Muscle layer of colon (tissue), 2 donors: ENCODE measurements around the gene CCND1.

ENCODE experiments used
- H3K27ac ChIP-seq: one replicate; pipeline ENCODE4 v1.7.0; 2013; ENCODE audit warnings: low read depth, mild to moderate bottlenecking, low read length, moderate library complexity
- H3K27me3 ChIP-seq, 2 donors: one replicate each; pipeline ENCODE4 v1.7.0; 2013; ENCODE audit warnings: low read length in 2 of 2, mild to moderate bottlenecking in 2 of 2; ENCODE audit not compliant: insufficient read depth in 2 of 2, control insufficient read depth in 1 of 2
- H3K36me3 ChIP-seq: one replicate; pipeline ENCODE4 v1.7.0; 2013; ENCODE audit warnings: mild to moderate bottlenecking, low read length; ENCODE audit not compliant: insufficient read depth
- H3K4me1 ChIP-seq: one replicate; pipeline ENCODE4 v1.7.0; 2013; ENCODE audit warnings: mild to moderate bottlenecking, low read length; ENCODE audit not compliant: insufficient read depth
- H3K4me3 ChIP-seq, 2 donors: one replicate each; pipeline ENCODE4 v1.7.0; 2013; ENCODE audit warnings: low read length in 2 of 2, low read depth in 1 of 2, mild to moderate bottlenecking in 1 of 2, moderate library complexity in 1 of 2
- H3K9ac ChIP-seq: one replicate; pipeline ENCODE4 v1.7.0; 2013; ENCODE audit warnings: low read length
- H3K9me3 ChIP-seq: one replicate; pipeline ENCODE4 v1.7.0; 2013; ENCODE audit warnings: mild to moderate bottlenecking, low read length
- donor health status: abdominal sarcoma.
- donor health status: Adenocarcinoma of cecum.

CCND1 gene

GRCh38 chr11:69702769-69703452 lies 62.0 kb downstream of the CCND1 start:
- Histone ChIP-seq H3K27me3 (peaks cover 11 to 63% of the 10 kb centered on the region in 2 donors), H3K36me3 (no peaks in the 10 kb centered on the region), H3K27ac (no peak overlapping the region), H3K9me3 (no peaks in the 10 kb centered on the region), H3K9ac (no peak overlapping the region), H3K4me3 (no peak overlapping the region), H3K4me1 (peaks cover 4% of the 10 kb centered on the region)

GRCh38 chr11:69703453-69703767 lies 62.5 kb downstream of the CCND1 start:
- no peak overlapping the region for H3K9ac ChIP-seq
- H3K4me1 ChIP-seq, result peaks cover 4% of the 10 kb centered on the region
- H3K36me3 ChIP-seq, result no peaks in the 10 kb centered on the region
- no peak overlapping the region for H3K4me3 ChIP-seq
- H3K9me3 ChIP-seq, result no peaks in the 10 kb centered on the region
- no peak overlapping the region for H3K27ac ChIP-seq
- H3K27me3 ChIP-seq, result peaks cover 11 to 63% of the 10 kb centered on the region in 2 donors
